Spleen (tissue), 11 donors: ENCODE measurements around the gene RXYLT1. TPM values are rescaled to one million over a fixed set of nuclear protein-coding genes. Genes with fewer than 3 reads are reported as not detected.

Source experiments
- DNase-seq: peaks from one replicate; pipeline ENCODE4 v3.0.0-alpha.2; 2020
- H3K27ac ChIP-seq, 8 donors: fragments of 200-600 bp; sonication (generic) in 7 of 8; 1 replicate in 4 of 8; 2 replicates in 4 of 8; pipeline versions ENCODE4 v1.5.0 to v1.8.0; 2016 to 2021; ENCODE audit warnings: inconsistent platforms in 4 of 8, mild to moderate bottlenecking in 4 of 8, moderate library complexity in 1 of 8
- H3K27me3 ChIP-seq, 7 donors: fragments of 200-600 bp; sonication (generic) in 6 of 7; replicated peaks in 1 of 7; 1 replicate in 4 of 7; 2 replicates in 3 of 7; pipeline versions ENCODE4 v1.5.0 to v1.8.0; 2016 to 2021; ENCODE audit warnings: inconsistent platforms in 3 of 7, mild to moderate bottlenecking in 1 of 7
- H3K36me3 ChIP-seq, 6 donors: fragments of 200-600 bp; sonication (generic) in 5 of 6; 1 replicate in 4 of 6; 2 replicates in 2 of 6; pipeline versions ENCODE4 v1.5.0 to v1.8.0; 2016 to 2021; ENCODE audit warnings: inconsistent platforms in 2 of 6
- H3K4me1 ChIP-seq, 6 donors: fragments of 200-600 bp; sonication (generic) in 5 of 6; 1 replicate in 3 of 6; 2 replicates in 3 of 6; pipeline versions ENCODE4 v1.5.0 to v1.8.0; 2016 to 2021; ENCODE audit warnings: inconsistent platforms in 3 of 6
- H3K4me3 ChIP-seq, 8 donors: fragments of 200-600 bp; sonication (generic) in 7 of 8; 1 replicate in 4 of 8; 2 replicates in 4 of 8; pipeline versions ENCODE4 v1.5.0 to v1.8.0; 2016 to 2021; ENCODE audit warnings: inconsistent platforms in 4 of 8, mild to moderate bottlenecking in 4 of 8, moderate library complexity in 2 of 8
- H3K9me3 ChIP-seq, 8 donors: fragments of 200-600 bp; sonication (generic) in 7 of 8; 1 replicate in 4 of 8; 2 replicates in 4 of 8; pipeline versions ENCODE4 v1.5.0 to v1.8.0; 2016 to 2021; ENCODE audit warnings: inconsistent platforms in 4 of 8
- POLR2A ChIP-seq, 3 donors: fragments of 450-650 bp; IDR thresholded peaks; one replicate each; pipeline ENCODE4 v1.5.1; 2017; ENCODE audit warnings: antibody characterized with exemption in 3 of 3, mild to moderate bottlenecking in 1 of 3
- POLR2AphosphoS5 ChIP-seq, 3 donors: sonication (generic); formaldehyde crosslinking; IDR thresholded peaks; one replicate each; pipeline ENCODE4 v1.5.1; 2017; ENCODE audit warnings: antibody characterized with exemption in 3 of 3
- WGBS, 5 donors: extraction: QIAGEN DNeasy Blood & Tissue Kit in 3 of 5; methylation state at CpG; one replicate each; pipeline versions ENCODE4 v1.1.5 to v1.1.7; 2013 to 2018; 5-methylcytosine and 5-hydroxymethylcytosine counted together
- intact Hi-C: fragments of 100-400 bp; cut with DNase I; formaldehyde crosslinking; loops from one replicate; pipeline ENCODE4 v1.15.0; 2023; ENCODE audit warnings: low total_unique reads
- polyA plus RNA-seq, 3 donors: library from polyadenylated mRNA; stranded (reverse); fragments of 200-250 nt; gene quantifications; one replicate each; pipeline ENCODE4 v1.2.1, GENCODE V29; 2013
- total RNA-seq, 7 donors: library from RNA; depleted of rRNA in 3 of 7; stranded (reverse); fragments of >200 nt in 3 of 7; fragmentation: NEBNext Ultra II Directional in 4 of 7; extraction: Animal tissue kit (Norgen Biotek cat#: 25700) in 4 of 7; gene quantifications; one replicate each; pipeline versions ENCODE4 v1.1.0 to v1.2.1, GENCODE V29; 2016 to 2021
- TF ChIP-seq, protein P1 (sequence below), 11 experiments: fragments of 200-600 bp in 7 of 11; fragments of 450-650 bp in 4 of 11; sonication (generic) in 4 of 11; IDR thresholded peaks in 8 of 11; conservative IDR thresholded peaks in 3 of 11; 1 replicate in 7 of 11; 2 replicates in 4 of 11; pipeline versions ENCODE4 v1.4.0 to v1.8.0; 2016 to 2021; ENCODE audit warnings: antibody characterized with exemption in 11 of 11, inconsistent platforms in 4 of 11, mild to moderate bottlenecking in 1 of 11
- donor health status: healthy with polysubstance abuse.
- donor health status: DM: no; HTN: no; CAD: no; lungs with moderate emphysema.
- donor health status: DM: no; HTN: no; CAD: no.
- donor health status: Bipolar disorder and iron deficiency.
- donor health status: healthy.
- donor health status: DM: no; HTN: no; CAD: no.
- donor health status: DM: yes; HTN: yes; CAD: no.

The RXYLT1 gene
- total and polyA plus RNA-seq, 10 donors, result 9.2 to 23.0 (median 15.9) TPM

DNA sequence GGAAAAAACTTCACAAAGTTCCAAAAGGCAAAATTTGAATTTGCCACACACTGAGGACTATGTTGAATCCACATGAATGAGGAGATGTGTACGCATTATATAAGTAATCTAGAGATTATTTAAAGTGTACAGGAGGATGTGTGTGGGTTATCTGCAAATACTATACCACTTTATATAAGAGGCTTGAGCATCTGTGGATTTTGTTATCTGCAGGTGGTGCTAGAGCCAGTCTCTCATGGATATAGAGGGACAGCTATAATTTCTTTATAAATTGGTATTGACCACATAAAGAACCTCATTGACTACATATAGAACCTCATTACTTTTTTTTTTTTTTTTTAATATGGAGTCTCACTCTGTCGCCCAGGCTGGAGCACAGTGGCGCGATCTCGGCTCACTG, 32.2 kb upstream of the RXYLT1 start:
- no peak overlapping the region for H3K27ac ChIP-seq
- WGBS, 5 donors, result 79 to 92% (median 90%) methylated on average over 5 of the region's 5 CpGs
- no peaks in the 10 kb centered on the region for H3K4me1 ChIP-seq
- no peaks in the 10 kb centered on the region for H3K36me3 ChIP-seq
- H3K4me3 ChIP-seq, result no peak overlapping the region
- intact Hi-C loops, result no loop called here
- no peaks in the 10 kb centered on the region for H3K9me3 ChIP-seq
- no peak for DNase-seq
- no peaks in the 10 kb centered on the region for H3K27me3 ChIP-seq
- no peak for TF ChIP-seq POLR2A (IDR thresholded peaks at IDR 0.05)
- TF ChIP-seq POLR2AphosphoS5 (IDR thresholded peaks at IDR 0.05), result no peak
- TF ChIP-seq, protein P1, sequence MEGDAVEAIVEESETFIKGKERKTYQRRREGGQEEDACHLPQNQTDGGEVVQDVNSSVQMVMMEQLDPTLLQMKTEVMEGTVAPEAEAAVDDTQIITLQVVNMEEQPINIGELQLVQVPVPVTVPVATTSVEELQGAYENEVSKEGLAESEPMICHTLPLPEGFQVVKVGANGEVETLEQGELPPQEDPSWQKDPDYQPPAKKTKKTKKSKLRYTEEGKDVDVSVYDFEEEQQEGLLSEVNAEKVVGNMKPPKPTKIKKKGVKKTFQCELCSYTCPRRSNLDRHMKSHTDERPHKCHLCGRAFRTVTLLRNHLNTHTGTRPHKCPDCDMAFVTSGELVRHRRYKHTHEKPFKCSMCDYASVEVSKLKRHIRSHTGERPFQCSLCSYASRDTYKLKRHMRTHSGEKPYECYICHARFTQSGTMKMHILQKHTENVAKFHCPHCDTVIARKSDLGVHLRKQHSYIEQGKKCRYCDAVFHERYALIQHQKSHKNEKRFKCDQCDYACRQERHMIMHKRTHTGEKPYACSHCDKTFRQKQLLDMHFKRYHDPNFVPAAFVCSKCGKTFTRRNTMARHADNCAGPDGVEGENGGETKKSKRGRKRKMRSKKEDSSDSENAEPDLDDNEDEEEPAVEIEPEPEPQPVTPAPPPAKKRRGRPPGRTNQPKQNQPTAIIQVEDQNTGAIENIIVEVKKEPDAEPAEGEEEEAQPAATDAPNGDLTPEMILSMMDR (IDR thresholded peaks at IDR 0.05 in 8 of 11, conservative IDR thresholded peaks at IDR 0.05 in 3 of 11), result no peak

DNA sequence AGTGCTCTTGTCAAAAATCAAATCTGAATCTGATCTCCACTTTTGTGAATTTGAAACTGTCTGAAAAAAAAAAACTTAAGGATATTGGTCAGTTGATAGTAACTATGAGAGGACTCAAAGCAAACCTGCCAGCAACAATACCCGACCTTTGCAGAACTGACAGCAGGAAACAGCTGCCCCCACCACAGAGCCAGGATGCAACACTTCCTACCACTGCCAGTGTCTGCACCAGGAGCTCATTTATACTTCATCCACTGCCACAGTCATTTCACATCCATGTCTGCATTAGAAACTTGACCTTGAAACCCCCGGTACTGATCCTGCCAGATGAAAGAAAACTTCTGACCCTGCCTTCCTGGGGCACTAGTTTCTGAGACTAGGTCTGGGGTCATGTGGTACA, 27.4 kb upstream of the RXYLT1 start:
- TF ChIP-seq, protein P1 (IDR thresholded peaks at IDR 0.05 in 8 of 11, conservative IDR thresholded peaks at IDR 0.05 in 3 of 11), result no peak
- TF ChIP-seq POLR2AphosphoS5 (IDR thresholded peaks at IDR 0.05) (no peak), POLR2A (IDR thresholded peaks at IDR 0.05) (no peak)
- no peak for DNase-seq
- no peaks in the 10 kb centered on the region for H3K9me3 ChIP-seq
- H3K27ac ChIP-seq, result no peak overlapping the region
- no peak overlapping the region for H3K4me3 ChIP-seq
- 3 to 13% (median 7%) methylated on average over 2 of the region's 2 CpGs for WGBS, 5 donors
- no peaks in the 10 kb centered on the region for H3K27me3 ChIP-seq
- no peaks in the 10 kb centered on the region for H3K36me3 ChIP-seq
- intact Hi-C loops, result no loop called here
- H3K4me1 ChIP-seq, result no peaks in the 10 kb centered on the region

DNA sequence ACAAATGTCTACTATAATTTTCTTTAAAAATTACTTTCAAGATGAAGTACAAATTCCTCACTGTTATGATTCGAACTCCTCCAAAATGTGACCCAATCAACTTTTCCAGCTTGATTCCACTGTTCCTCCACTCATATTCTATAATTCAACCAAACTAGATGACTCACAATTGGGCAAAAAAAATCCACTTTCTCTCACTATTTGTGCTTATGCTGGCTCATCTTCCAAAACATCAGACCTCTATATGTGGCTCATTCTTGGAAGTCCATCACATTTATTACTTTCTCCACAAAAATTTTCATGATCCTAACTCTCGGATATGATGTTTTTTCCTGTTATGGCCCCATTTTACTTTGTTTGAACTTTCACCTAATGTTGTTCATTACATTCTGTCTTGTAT, 26.9 kb upstream of the RXYLT1 start:
- Histone ChIP-seq H3K27ac (no peak overlapping the region), H3K27me3 (peaks cover 0 to 5% (median 0%) of the 10 kb centered on the region in 7 donors), H3K36me3 (no peaks in the 10 kb centered on the region), H3K9me3 (no peaks in the 10 kb centered on the region), H3K4me1 (no peaks in the 10 kb centered on the region), H3K4me3 (no peak overlapping the region)
- DNase-seq, result no peak
- TF ChIP-seq POLR2A (IDR thresholded peaks at IDR 0.05), result no peak
- TF ChIP-seq, protein P1 (IDR thresholded peaks at IDR 0.05 in 8 of 11, conservative IDR thresholded peaks at IDR 0.05 in 3 of 11), result no peak
- intact Hi-C loops, result no loop called here
- WGBS, 5 donors, result 75 to 89% (median 81%) methylated on average over 2 of the region's 2 CpGs

DNA sequence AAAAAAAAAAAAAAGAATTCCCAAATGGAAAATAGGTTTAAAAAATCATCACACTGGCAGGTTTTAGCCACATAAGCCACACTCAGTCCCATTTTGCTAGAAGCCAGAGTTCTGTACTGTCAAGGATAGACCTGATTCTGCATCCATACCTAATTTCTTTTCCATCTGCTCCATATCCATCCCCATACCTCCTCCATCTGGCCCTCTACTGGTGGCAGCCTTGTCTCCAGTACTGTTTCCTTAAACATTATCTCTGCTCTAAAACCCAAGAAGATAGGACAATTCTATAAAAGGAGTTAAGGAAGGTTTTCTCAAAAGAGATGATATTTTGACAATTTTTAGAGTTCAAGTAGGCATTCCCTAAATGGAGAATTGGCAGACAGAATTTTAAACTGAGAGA, 26.0 kb upstream of the RXYLT1 start:
- no peaks in the 10 kb centered on the region for H3K4me1 ChIP-seq
- intact Hi-C loops, result no loop called here
- TF ChIP-seq, protein P1 (IDR thresholded peaks at IDR 0.05 in 8 of 11, conservative IDR thresholded peaks at IDR 0.05 in 3 of 11), result no peak
- TF ChIP-seq POLR2A (IDR thresholded peaks at IDR 0.05) (no peak), POLR2AphosphoS5 (IDR thresholded peaks at IDR 0.05) (no peak)
- no peaks in the 10 kb centered on the region for H3K36me3 ChIP-seq
- no peak overlapping the region for H3K27ac ChIP-seq
- no peak for DNase-seq
- H3K4me3 ChIP-seq, result no peak overlapping the region
- peaks cover 0 to 8% (median 0%) of the 10 kb centered on the region in 7 donors for H3K27me3 ChIP-seq
- no peaks in the 10 kb centered on the region for H3K9me3 ChIP-seq
